ENCODE data around the gene HBG2. TPM values are rescaled to one million over a fixed set of nuclear protein-coding genes. Genes with fewer than 3 reads are reported as not detected.

The HBG2 gene
- total and polyA plus RNA-seq, 2 donors (not counting 1 experiment from before 2014, with no cell fraction given) = 2.6 TPM; not detected in 1

- Histone ChIP-seq H2AFZ (ENCODE audit: low read length) (no peak overlapping the region), H3K36me3 (ENCODE audit: control insufficient read depth, insufficient read depth, low read length) (no peaks in the 10 kb centered on the region), H3K27me3 (ENCODE audit: control insufficient read depth, insufficient read depth, low read length) (no peaks in the 10 kb centered on the region), H3K9me3 (ENCODE audit: control insufficient read depth, insufficient read depth, low read depth, low read length) (no peaks in the 10 kb centered on the region), H3K4me2 (ENCODE audit: extremely low read depth, insufficient read depth, low read length) (no peak overlapping the region), H4K20me1 (ENCODE audit: control insufficient read depth, extremely low read depth, insufficient read depth, low read length) (no peaks in the 10 kb centered on the region), H3K9ac (ENCODE audit: insufficient read depth, low read length) (no peak overlapping the region), H3K4me1 (ENCODE audit: control insufficient read depth, extremely low read depth, insufficient read depth, low read length) (peaks cover 17% of the 10 kb centered on the region), H3K79me2 (ENCODE audit: control insufficient read depth, insufficient read depth, low read length) (no peaks in the 10 kb centered on the region), H3K4me3 (replicated peaks in 1 of 4; ENCODE audit: control extremely low read depth in 1 of 4, insufficient read depth in 1 of 4, low read depth in 3 of 4, low read length in 4 of 4) (no peak overlapping the region), H3K27ac (ENCODE audit: insufficient read depth, low read length) (no peak overlapping the region)
- DNase-seq (ENCODE audit: low read depth in 2 of 2) = no peak
- TF ChIP-seq CTCF (conservative IDR thresholded peaks at IDR 0.05 in 1 of 2, IDR thresholded peaks at IDR 0.05 in 1 of 2; ENCODE audit: low read depth in 1 of 2, low read length in 2 of 2) (no peak), EZH2 (IDR thresholded peaks at IDR 0.05; ENCODE audit: low read length, missing control alignments) (no peak)
Observed at GRCh38 chr11:5277807-5278382, 23.3 kb upstream of the HBG2 start.

GRCh38 chr11:5276697-5277096 is 22.1 kb upstream of the HBG2 start:
- no peaks in the 10 kb centered on the region for H3K27me3 ChIP-seq (ENCODE audit: control insufficient read depth, insufficient read depth, low read length)
- no peak overlapping the region for H2AFZ ChIP-seq (ENCODE audit: low read length)
- no peaks in the 10 kb centered on the region for H3K36me3 ChIP-seq (ENCODE audit: control insufficient read depth, insufficient read depth, low read length)
- TF ChIP-seq CTCF (conservative IDR thresholded peaks at IDR 0.05 in 1 of 2, IDR thresholded peaks at IDR 0.05 in 1 of 2; ENCODE audit: low read depth in 1 of 2, low read length in 2 of 2) = no peak
- no peak for TF ChIP-seq EZH2 (IDR thresholded peaks at IDR 0.05; ENCODE audit: low read length, missing control alignments)
- no peaks in the 10 kb centered on the region for H3K79me2 ChIP-seq (ENCODE audit: control insufficient read depth, insufficient read depth, low read length)
- H3K9me3 ChIP-seq (ENCODE audit: control insufficient read depth, insufficient read depth, low read depth, low read length) = no peaks in the 10 kb centered on the region
- no peak overlapping the region for H3K9ac ChIP-seq (ENCODE audit: insufficient read depth, low read length)
- no peak for DNase-seq (ENCODE audit: low read depth in 2 of 2)
- no peaks in the 10 kb centered on the region for H4K20me1 ChIP-seq (ENCODE audit: control insufficient read depth, extremely low read depth, insufficient read depth, low read length)
- H3K27ac ChIP-seq (ENCODE audit: insufficient read depth, low read length) = no peak overlapping the region
- no peak overlapping the region for H3K4me2 ChIP-seq (ENCODE audit: extremely low read depth, insufficient read depth, low read length)
- no peak overlapping the region for H3K4me3 ChIP-seq (replicated peaks in 1 of 4; ENCODE audit: control extremely low read depth in 1 of 4, insufficient read depth in 1 of 4, low read depth in 3 of 4, low read length in 4 of 4)
- peaks cover 17% of the 10 kb centered on the region for H3K4me1 ChIP-seq (ENCODE audit: control insufficient read depth, extremely low read depth, insufficient read depth, low read length)

DNA sequence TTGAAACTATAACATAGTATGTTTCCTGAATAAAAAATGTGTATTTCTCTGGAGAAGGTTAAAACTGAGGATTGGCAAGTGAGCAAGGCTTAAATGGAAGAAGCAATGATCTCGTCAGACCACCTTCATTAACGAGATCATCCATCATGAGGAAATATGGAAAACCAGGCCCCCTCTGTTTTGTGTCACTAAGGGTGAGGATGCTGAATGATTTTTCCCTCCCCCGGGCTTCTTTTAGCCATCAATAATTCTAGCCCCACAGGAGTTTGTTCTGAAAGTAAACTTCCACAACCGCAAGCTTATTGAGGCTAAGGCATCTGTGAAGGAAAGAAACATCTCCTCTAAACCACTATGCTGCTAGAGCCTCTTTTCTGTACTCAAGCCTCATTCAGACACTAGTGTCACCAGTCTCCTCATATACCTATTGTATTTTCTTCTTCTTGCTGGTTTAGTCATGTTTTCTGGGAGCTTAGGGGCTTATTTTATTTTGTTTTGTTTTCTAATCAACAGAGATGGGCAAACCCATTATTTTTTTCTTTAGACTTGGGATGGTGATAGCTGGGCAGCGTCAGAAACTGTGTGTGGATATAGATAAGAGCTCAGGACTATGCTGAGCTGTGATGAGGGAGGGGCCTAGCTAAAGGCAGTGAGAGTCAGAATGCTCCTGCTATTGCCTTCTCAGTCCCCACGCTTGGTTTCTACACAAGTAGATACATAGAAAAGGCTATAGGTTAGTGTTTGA is 21.0 kb upstream of the HBG2 start:
- H3K79me2 ChIP-seq (ENCODE audit: control insufficient read depth, insufficient read depth, low read length) = no peaks in the 10 kb centered on the region

More for the DNA sequence above, 21.0 kb upstream of the HBG2 start:
- no peaks in the 10 kb centered on the region for H3K9me3 ChIP-seq (ENCODE audit: control insufficient read depth, insufficient read depth, low read depth, low read length)
- no peaks in the 10 kb centered on the region for H4K20me1 ChIP-seq (ENCODE audit: control insufficient read depth, extremely low read depth, insufficient read depth, low read length)
- H3K27me3 ChIP-seq (ENCODE audit: control insufficient read depth, insufficient read depth, low read length) = no peaks in the 10 kb centered on the region
- peak overlapping the region; percentile 21 for H2AFZ ChIP-seq (ENCODE audit: low read length)
- H3K9ac ChIP-seq (ENCODE audit: insufficient read depth, low read length) = no peak overlapping the region
- no peak for DNase-seq (ENCODE audit: low read depth in 2 of 2)
- no peak overlapping the region for H3K4me2 ChIP-seq (ENCODE audit: extremely low read depth, insufficient read depth, low read length)
- H3K27ac ChIP-seq (ENCODE audit: insufficient read depth, low read length) = no peak overlapping the region
- no peaks in the 10 kb centered on the region for H3K36me3 ChIP-seq (ENCODE audit: control insufficient read depth, insufficient read depth, low read length)
- H3K4me1 ChIP-seq (ENCODE audit: control insufficient read depth, extremely low read depth, insufficient read depth, low read length) = peaks cover 10% of the 10 kb centered on the region
- no peak overlapping the region for H3K4me3 ChIP-seq (replicated peaks in 1 of 4; ENCODE audit: control extremely low read depth in 1 of 4, insufficient read depth in 1 of 4, low read depth in 3 of 4, low read length in 4 of 4)
- TF ChIP-seq EZH2 (IDR thresholded peaks at IDR 0.05; ENCODE audit: low read length, missing control alignments) (no peak), CTCF (conservative IDR thresholded peaks at IDR 0.05 in 1 of 2, IDR thresholded peaks at IDR 0.05 in 1 of 2; ENCODE audit: low read depth in 1 of 2, low read length in 2 of 2) (no peak)
